SW480 (cell line): ENCODE results near the gene RRP1.

Experiments
- DNase-seq: peaks from one replicate; pipeline ENCODE4 v3.0.0-alpha.2; 2016; ENCODE audit warnings: low spot score

RRP1 gene

DNA sequence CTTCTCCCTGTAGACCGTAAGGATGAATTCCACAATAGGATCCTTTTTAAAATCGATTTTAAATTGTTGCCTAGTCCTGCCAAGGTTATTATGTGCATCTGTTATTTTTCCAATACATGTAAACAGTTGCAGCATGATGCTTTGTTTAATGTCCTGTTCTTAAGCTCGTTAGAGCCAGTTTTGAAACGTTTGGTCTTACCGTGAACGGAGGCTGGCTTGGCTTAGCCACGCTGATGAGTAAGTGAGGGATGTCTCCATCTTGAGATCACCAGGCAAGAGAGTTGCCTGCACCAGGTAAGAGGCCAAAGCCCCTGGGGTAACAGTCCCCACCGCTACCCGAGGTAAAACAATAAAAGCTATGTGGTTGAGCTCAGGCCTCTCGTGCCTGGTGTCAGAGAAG lies 30.6 kb upstream of the RRP1 start:
- DNase-seq: no peak

DNA sequence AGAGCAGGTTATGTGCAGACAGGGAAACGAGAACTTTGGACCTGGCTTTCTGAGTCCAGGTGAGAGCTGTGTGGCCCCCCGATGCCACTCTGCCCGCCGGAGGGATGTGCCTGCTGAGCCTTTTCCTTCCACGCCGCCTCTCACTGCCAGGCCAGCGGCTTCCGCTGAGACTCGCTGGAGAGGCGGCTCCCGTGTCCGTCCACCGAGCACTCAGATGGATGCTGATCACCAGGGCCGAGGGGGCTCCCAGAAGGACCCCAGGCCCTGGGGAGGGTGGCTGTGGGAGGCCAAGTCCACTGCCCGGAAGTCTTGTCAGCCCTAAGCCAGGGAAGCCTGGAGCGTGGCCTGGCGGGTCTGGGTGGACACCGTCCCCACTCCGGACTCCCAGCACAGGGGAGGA lies 29.7 kb upstream of the RRP1 start:
- DNase-seq: no peak

DNA sequence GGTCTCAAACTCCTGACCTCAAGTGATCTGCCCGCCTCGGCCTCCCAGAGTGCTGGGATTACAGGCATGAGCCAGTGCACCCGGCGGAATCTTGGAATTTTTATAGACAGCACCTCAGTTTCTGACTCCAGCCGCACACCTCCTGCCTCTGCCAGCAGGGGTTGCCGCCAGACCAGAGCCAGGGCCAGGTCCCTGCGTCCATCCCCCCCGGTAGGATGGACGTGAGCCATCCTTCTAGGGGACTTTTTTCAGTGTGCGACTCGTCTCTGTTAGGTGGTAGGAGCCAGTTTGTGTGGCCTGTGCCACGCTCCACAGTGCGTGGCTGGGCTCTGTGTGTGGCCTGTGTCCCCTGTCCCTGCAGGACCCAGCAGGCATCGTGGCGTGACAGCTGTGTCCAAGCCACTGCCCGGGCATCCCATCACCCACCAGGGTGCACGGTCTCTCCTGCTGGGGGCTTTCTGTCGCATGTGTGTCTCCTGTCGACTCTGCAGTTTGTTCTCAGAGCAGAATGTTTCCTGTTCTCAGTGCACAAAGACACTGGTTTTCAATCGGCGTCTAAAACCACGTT lies 28.9 kb upstream of the RRP1 start:
- DNase-seq: no peak

DNA sequence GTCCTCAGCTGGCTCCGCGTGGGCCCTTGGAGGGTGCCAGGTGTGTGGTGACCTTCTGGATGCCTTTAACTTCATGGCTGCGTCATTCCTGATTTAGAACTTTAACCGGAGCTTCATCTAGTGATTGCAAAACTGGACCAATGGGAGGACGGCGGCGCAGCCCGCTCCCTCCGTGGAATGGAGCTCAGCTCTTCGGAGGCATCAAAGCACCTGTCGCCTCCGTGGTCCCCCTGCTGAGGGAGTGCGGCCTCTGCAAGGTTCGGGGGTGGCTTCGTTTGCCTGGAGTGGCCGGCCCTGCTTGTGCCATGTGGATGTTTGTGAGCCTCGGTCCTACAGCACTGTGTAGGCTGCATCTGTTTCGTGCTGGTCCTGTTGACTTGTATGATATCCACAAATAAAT lies 27.5 kb upstream of the RRP1 start:
- no peak for DNase-seq

DNA sequence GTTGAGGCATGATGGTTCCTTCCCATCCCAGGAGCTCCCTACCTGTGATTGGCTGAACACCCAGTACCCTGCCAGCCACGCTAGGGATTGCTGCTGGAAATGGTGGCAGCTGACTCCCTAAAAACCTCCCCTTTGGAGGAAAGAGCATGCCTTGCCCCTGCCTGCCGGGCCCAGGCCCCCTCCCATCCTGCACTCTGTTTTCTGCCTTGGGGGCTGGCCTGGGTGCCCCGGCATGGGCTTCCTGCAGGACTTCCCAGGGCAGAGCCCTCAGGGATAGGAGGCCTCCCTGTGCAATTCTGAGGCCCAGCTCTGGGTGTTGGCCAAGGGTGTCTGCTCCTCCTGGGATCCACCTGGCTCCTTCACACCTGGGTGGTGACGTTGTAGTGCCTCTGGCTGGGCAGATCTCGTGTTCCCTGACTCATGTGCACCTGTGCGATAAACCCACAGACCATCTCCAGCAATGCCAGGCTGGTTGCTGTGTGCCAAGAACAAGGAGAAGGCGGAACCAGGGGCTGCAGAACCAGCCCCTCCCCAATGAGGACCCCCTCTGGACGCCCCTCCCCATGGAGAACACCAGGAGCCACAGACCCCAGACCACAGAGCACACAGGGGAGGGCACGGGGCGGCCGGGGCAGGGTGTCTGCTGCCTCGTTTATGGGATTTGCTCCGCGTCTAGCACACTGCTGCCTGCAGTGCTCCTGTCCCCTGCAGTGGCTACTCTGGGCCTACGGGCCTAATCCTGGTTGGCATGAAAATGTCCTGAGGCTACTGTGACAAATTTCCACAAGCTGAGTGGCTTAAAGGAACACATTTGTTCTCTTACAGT lies 26.9 kb upstream of the RRP1 start:
- no peak for DNase-seq

DNA sequence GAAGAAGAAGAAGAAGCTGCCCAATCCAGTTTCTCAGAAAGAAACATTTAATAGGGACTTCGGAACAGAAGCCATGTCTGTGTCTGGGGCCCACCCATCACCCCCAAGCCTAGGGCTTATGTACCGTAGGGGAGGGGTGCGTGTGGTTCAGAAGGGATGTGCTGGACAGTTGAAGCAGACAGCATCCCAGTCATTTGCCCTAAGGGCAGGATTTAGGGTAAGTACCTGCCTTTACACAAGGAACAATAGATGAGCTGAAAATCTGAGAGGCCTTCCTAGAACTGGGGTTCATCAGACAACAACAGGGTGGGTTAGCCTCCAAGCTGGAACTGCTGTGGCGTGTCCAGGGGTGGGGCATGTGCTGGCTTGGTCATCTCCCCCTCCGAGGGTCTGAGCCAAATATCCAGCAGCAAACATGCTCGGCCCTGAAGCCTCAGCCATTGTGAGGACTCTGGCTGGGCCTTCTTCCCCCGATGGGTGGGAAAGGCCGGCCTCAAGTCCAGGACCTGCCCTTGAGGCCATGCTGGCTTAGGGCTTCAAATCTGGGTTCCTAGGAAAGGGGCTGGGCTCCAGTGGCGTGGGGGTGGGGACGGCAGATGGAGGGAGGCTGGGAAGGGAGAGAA lies 25.4 kb upstream of the RRP1 start:
- no peak for DNase-seq

DNA sequence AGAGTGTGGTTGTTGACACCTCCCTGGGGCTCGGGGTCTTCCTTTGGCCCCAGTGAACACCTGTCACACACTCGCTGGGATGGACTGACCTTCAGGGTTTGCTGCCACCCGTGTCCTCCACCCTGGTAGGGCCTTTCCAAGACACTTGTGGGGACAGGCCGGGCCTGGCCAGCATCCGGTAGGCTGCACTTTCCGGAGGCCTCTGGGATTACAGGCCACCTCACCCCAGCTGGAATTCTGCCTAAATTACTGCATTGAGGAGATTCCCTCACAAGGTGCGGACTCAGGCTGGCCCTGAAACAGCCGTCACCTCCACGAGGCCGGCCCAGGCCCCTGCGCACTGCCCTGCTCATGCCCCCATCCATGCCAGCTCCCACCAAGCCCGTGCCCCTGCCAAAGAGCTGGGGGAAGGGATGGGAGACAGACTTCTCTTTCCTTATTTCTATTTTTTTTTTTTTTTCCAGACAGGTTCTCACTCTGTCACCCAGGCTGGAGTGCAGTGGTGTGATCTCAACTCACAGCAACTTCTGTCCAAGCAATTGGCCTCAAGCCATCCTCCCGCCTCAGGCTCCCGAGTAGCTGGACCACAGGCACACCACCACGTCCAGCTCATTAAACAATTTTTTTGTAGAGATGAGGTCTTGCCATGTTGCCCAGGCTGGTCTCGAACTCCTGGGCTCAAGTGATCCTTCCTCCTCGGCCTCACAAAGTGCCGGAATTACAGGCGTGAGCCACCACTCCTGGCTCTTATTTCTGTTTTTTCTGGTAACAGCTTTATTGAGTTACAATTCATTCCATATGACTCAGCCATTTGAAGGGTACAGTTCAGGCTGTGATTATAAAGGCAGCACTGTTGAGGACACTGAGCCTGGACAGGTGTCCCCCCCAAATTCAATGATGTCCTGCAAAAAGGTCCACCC lies 24.5 kb upstream of the RRP1 start:
- no peak for DNase-seq

DNA sequence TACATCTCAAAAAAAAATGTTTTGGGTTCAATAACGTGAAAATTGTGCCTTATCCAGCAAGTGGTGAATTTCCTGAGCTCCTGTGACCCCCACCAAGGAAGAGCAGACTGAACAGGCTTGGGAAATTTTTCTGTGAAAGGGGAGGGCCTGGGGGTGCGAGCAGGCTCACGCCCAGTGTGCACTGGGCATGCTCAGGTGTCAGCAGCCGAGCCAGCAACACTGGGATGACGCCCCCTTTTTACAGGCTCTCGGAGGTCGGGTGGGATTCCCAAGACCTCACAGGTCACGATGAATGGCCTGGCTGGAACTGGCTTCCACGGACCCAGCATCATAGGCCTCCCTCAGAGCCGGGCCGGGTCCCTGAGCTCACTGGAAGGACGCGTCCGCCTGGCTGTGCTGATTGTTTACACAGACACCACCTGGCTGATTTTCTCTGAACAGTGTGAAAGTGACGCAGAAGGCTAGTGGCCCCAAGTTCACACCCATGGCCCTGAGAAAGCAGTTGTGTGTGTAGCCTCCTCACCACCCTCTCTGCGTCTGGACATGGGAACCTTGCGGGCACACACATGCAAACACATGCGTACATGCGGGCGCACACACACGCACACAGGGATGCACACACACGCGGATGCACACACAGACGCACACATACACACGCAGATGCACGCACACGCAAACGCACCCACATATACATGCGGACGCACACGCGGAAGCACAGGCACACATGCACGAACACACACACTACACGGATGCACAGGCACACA lies 22.5 kb upstream of the RRP1 start:
- DNase-seq: no peak

DNA sequence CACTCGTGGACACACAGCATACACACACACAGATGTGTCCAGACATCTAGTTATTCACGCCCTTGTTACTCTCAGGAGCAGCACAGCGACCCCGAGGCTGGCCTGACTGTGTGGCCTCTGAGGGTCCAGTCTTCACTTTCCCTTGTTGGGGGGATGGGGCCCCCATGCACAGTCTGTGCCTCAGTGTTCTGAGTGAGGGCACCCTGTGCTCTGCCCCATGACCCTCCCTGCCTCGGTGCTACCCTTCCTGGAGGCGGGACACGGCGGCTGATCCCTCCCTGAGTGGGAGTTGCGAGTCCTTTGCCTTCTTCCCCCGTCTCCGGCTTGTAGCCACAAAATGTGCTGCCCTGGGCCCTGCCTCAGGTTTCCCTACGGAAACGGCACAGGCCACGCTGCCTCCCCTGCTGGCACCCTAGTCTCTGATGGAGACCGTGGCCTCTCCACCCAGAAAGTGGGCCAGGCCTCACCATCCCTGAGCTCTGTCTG lies 21.8 kb upstream of the RRP1 start:
- DNase-seq: no peak

DNA sequence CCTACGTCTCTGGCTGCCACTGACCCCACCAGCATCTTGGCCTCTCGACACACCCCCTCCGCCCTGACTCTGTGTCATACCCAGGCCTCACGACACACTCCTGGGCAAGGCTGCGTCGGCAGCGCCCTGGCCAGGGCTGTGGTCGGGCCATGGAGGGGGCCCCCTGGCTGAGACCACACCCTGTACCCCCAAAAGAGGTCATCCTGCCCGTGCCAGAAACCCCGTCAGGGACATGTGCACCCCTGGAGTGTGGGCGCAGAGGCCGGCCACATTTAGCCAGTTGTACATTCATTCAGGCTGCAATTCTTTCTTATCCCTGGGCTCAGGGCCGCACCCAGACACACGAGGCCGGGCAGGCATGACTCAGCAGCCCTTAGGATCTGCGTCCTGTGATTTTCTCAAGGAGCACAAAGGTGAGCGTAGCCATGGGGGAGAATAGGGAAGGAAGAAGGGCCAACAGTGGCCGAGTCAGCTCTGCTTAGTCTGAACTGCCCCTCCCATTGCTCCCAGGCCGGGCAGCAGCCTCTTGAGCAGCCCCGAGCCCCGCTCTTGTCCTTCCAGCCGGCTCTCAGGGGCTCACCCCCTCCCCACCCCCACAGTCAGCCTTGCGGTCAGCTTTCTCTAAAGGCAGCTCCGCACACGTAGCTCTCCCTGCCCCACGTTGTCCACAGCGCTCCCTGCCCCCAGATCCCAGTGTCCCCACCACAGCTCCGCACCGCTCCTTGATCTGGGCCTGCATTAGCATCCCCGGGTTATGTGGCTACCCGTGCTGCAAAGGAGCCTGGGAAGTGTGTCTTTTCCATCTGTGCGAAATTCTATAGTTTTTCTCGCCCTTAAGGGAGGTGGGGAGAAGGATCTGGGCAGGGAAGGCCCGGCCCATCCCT lies 21.2 kb upstream of the RRP1 start:
- DNase-seq: peak; percentile 71

DNA sequence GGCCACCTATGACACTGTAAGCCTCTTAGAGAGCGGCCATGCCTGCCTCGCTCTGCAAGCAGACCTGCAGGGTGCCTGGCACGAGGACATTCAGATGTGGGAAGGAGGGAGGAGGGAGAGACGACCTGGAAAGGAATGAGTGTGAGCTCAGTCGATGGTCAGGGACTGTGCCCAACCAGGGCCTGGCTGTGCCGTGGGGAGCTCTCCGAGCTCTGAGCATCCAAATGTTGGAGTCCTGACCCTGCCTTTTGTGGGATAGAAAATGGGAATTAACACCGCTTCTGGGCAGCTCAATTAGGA lies 20.6 kb upstream of the RRP1 start:
- no peak for DNase-seq

DNA sequence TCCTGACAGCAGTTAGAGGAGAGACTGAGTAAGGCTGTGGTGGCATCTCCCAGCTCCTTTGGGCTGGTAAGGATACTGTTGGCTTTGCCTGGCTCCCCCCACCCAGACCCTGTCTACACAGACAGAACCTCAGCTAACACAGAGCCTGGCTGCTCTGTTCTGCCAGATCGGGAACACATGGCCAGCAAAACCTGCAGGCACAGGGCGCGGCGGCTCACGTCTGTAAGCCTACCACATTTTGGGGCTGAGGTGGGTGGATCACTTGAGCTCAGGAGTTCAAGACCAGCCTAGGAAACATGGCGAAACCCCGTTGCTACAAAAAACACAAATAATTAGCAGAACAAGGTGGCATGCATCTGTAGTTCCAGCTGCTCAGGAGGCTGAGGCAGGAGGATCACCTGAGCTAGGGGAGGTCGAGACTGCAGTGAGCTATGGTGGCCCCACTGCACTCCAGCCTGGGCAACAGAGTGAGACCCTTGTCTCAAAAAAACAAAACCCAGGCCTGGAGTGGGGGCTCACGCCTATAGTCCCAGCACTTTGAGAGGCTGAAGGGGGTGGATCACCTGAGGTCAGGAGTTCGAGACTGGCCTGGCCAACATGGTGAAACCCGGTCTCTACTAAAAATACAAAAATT lies 19.9 kb upstream of the RRP1 start:
- DNase-seq: no peak

DNA sequence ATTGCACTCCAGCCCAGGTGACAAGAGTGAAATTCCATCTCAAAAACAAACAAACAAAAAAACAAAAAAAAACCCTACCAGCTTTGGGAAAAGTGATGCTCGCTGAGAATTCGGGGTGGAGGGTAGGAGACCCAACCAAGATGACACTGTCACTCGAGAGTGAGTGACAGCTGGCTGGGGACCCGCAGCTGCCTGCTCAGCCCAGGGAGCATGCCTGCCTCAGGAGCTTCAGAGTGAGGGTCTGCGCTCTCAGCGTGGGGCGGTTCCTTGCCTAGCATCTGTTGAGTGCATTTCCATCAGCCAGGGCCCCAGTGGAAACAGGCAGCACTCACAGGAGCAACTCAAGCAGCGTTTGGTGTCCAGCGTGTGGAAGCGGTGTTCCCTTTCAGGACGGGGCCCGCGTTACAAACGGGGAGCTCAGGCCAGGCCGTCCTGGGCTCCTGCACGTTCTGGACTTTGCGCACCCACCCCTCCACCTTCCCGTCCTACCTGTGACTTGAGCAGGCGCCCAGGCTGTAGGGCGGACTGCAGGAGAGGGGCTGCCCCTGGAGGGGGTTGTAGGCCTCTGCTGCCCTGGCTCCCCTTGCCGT lies 19.2 kb upstream of the RRP1 start:
- no peak for DNase-seq

DNA sequence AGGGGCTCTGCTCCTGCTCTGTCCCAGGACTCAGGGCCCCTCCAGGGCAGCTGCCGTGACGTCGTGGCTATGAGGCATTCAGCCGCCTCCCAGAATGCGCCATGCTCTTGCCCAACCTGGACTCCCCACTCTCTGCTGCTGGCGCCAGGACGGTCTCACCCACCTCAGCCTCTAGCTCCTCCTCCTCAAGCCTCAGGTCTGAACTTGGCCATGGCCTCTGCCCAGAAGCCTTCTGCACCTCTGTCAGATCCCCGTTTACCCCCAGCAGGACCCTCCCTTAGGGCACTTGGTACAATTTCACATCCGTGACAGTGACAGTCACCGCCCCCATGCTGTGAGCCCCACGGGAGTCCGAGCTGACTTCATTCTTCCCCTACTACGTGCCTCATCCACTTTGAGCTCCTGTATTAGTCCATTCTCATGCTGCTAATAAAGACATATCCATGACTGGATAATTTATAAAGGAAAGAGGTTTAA lies 18.1 kb upstream of the RRP1 start:
- no peak for DNase-seq

DNA sequence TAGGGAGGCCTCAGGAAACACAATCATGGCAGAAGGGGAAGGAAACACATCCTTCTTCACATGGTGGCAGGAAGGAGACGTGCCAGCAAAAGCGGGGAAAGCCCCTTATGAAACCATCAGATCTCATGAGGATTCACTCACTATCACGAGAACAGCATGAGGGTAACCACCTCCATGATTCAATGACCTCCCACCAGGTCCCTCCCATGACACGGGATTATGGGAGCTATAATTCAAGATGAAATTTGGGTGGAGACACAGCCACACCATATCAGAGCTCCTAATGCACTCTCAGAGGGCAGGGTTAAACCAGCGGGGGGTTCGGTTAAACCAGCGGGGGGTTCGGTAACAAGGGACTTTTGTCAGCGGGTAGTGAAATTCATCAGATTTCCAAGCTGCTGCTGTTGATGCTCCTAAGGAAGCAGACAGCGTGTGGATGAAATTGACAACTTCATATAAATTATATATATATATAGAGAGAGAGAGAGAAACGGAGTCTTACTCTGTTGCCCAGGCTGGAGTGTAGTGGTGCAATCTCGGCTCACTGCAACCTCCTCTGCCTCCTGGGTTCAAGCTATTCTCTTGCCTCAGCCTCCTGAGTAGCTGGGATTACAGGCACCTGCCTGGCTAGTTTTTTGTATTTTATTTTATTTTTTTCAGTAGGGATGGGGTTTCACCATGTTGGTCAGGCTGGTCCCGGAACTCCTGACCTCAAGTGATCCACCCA lies 17.5 kb upstream of the RRP1 start:
- no peak for DNase-seq

DNA sequence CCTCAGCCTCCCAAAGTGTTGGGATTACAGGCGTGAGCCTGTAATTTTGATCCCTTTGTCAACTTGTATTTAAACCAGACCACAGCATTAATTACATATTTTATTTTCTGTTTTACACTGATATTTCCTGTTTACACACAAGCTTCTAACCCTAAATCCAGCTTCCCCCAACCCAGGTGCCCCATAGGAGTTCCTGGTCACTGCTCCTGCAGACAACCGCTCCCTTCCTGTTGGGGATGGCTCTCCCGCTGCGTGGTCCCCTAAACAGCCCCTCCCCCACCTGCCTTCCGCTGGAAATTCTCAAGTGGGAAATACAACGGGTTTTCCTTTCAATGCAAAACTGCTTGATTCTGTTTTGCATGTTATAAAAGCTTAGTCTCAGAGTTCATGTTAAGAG lies 17.0 kb upstream of the RRP1 start:
- DNase-seq: no peak

DNA sequence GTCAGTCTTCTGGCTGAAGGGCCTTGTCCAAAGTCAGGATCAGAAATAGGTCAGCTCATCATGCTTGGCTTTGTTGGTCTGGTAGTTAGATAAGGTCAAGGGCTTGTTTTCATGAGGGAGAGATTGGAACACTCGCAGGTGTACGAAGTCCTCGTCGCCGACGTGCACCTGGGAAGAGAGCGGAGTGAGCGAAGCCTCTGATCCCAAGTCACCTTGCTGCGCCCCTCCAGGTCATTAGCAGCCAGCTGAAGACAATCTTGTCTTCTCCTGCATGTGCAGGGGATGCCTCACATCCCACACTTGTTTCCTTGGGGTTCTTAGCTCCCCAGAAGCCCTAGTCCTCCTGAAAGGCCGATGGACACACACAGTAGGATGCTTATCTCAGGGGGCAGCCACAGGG lies 15.2 kb upstream of the RRP1 start:
- no peak for DNase-seq

DNA sequence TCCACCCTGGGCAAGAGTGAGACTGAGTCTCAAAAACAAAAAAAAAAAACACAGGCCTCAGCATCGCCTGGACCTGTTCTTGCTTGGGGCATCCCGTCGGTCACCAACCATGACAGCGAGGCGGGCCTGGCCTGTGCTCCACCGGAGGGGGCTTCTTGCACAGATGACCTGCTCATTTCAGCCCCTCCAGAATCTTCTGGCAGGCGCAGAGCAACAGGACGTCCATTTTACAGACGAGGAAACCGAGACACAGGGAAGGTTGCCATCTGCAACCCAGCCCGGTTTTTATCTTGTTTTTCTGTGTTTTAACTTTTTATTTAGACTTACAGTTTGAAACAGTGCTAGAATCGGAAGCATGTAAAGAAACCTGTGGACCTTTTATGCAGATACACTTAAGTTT lies 14.2 kb upstream of the RRP1 start:
- no peak for DNase-seq

DNA sequence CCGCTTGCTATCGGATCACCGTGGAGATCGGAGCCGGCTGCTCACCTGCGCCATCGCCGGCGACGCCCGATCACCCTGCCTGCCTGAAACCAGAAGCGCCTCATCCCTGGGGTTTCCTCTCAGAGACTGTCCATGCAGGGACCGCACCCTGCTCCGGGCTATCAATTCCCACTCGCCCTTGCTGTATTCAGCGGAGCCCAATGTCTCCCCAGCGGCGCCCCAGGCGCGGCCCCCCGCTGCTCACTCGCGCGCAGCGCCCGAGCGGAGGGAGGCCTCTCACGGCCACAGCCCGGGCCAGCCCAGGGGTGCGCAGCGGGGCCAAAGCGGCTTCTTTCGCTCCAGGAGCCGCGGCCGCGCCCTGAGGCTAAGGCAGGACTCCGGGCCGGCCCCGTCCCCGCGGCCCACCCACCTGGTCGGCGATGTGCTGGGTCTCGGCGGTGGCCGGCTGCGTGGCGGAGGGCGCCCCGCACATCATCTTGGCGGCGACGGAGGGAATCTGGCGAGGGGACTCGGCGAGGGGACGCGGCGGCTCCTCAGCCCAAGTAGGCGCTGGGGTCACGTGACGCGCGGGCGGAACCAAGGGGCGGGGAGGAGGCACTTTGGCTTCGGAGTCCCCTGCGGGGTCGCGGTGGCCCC lies 13.5 kb upstream of the RRP1 start, which contains the start of gene CSTB:
TSS of gene CSTB (minus strand) at position 514 of the 636 bp plus-strand sequence. CDS start at position 475, 39 bp downstream.
- peak; percentile 62 for DNase-seq
